Adrenal gland (tissue), 12 donors: ENCODE results near the gene RAB42. TPM values are rescaled to one million over a fixed set of nuclear protein-coding genes. Genes with fewer than 3 reads are reported as not detected.

Experiments
- DNase-seq, 7 donors: peaks; one replicate each; pipeline ENCODE4 v3.0.0-alpha.2; 2019 to 2020
- H3K27ac ChIP-seq, 5 donors: fragments of 200-600 bp; sonication (generic) in 4 of 5; 1 replicate in 3 of 5; 2 replicates in 2 of 5; pipeline versions ENCODE4 v1.5.1 to v1.8.0; 2016 to 2020; ENCODE audit warnings: mild to moderate bottlenecking in 1 of 5
- H3K27me3 ChIP-seq: fragments of 200-600 bp; 2 replicates; pipeline ENCODE4 v1.8.0; 2021
- H3K36me3 ChIP-seq, 2 donors: fragments of 200-600 bp; replicated peaks in 1 of 2; 1 replicate in 1 of 2; 2 replicates in 1 of 2; pipeline versions ENCODE4 v1.5.1 to v1.8.0; 2018 to 2022
- H3K4me1 ChIP-seq, 2 donors: fragments of 200-600 bp; replicated peaks in 1 of 2; 1 replicate in 1 of 2; 2 replicates in 1 of 2; pipeline versions ENCODE4 v1.5.1 to v1.8.0; 2018 to 2021
- H3K4me3 ChIP-seq, 4 donors: fragments of 200-600 bp; sonication (generic) in 3 of 4; one replicate each; pipeline ENCODE4 v1.5.1; 2016 to 2018
- H3K9me3 ChIP-seq, 3 donors: fragments of 200-600 bp; sonication (generic) in 1 of 3; replicated peaks in 1 of 3; 1 replicate in 2 of 3; 2 replicates in 1 of 3; pipeline versions ENCODE4 v1.5.1 to v1.8.0; 2016 to 2021
- POLR2A ChIP-seq, 2 donors: fragments of 450-650 bp; IDR thresholded peaks; one replicate each; pipeline ENCODE4 v1.6.1; 2017; ENCODE audit warnings: antibody characterized with exemption in 2 of 2, mild to moderate bottlenecking in 2 of 2, moderate library complexity in 1 of 2
- WGBS, 4 donors: extraction: QIAGEN DNeasy Blood & Tissue Kit in 2 of 4; methylation state at CpG; one replicate each; pipeline versions ENCODE4 v1.1.5 to v1.1.7; 2013 to 2017; 5-methylcytosine and 5-hydroxymethylcytosine counted together
- intact Hi-C, 2 donors: fragments of 100-400 bp; cut with DNase I; formaldehyde crosslinking; loops; one replicate each; pipeline versions ENCODE4 v1.14.1 to v1.15.0; 2022 to 2023
- polyA plus RNA-seq, 3 donors: library from polyadenylated mRNA; stranded (reverse); fragments of 200-250 nt in 2 of 3; fragments of 350-450 nt in 1 of 3; fragmentation: Illumina TruSeq in 1 of 3; extraction: RNeasy Lipid Tissue Mini Kit (QIAGEN cat#74804) in 1 of 3; gene quantifications; one replicate each; pipeline ENCODE4 v1.2.3, GENCODE V29; 2013 to 2014
- total RNA-seq, 9 donors: library from RNA; depleted of rRNA in 4 of 9; stranded (reverse); fragments of >200 nt in 4 of 9; fragments of 120-200 nt in 1 of 9; fragmentation: NEBNext Ultra II Directional in 1 of 9; extraction: Animal tissue kit (Norgen Biotek cat#: 25700) in 1 of 9; gene quantifications; one replicate each; pipeline versions ENCODE4 v1.1.0 to v1.2.4, GENCODE V29; 2013 to 2023
- TF ChIP-seq, protein P1 (sequence below), 6 experiments: fragments of 450-650 bp in 4 of 6; fragments of 200-600 bp in 2 of 6; sonication (generic) in 1 of 6; IDR thresholded peaks; 1 replicate in 5 of 6; 2 replicates in 1 of 6; pipeline versions ENCODE4 v1.5.1 to v1.8.0; 2016 to 2021; ENCODE audit warnings: antibody characterized with exemption in 6 of 6, mild to moderate bottlenecking in 2 of 6, moderate library complexity in 1 of 6
- donor health status: healthy with polysubstance abuse.
- donor health status: Bipolar disorder and iron deficiency.
- donor health status: DM: yes; HTN: yes; CAD: no.
- donor health status: DM: no; HTN: no; CAD: no.
- donor health status: DM: no; HTN: no; CAD: no.
- donor health status: DM: yes; HTN: yes; CAD: no.

Gene RAB42
- total and polyA plus RNA-seq, 12 donors = 0.46 to 7.2 (median 3.5) TPM

DNA sequence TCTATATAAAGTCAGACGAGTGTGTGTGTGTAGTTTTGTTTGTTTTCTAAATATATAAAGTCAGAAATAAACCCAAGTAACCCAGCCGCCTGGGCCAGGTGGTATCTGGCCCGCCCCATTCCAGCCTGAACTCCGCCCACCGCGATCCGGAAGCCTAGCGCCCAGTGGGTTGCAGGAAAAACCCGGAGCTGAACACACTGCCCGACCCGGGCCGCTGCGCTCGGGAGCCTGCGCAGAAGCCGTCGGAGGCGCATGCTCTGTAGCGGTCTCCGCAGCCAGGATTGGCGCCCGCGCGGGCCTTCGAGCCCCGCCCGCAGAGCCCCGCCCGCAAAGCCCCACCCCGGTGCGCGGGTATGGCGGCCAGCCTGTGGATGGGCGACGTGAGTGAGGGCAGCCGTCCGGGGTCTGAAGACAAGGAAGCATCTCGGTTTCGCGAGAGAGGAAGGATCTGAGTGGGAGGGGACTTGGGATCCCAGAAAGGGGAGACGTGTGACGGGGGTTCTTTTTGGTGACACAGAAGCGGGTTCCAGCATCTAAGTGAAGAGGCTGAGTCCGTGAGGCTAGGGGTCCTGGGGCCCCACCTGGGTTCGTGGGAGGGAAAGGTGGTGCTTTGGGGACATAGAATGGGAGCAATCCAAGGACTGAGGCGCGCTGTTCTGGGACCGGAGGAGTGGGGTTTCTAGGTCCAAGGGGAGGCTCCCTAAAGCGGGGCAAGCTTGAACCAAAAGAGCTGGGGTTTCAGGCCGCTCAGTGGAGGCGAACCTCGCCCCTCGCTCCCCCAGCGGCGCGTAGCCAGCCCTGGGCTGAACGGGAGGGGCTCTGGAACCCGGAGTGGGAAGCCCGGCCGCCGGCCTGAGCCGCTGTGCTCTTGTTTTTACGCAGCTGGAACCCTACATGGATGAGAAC, 39.1 kb upstream of the RAB42 start, which contains the start of gene TRNAU1AP:
TRNAU1AP (plus strand) TSS at position 328 of the 906 bp plus-strand sequence; CDS start at position 354, 26 bp downstream.
- intact Hi-C loops = no loop called here
- no peaks in the 10 kb centered on the region for H3K9me3 ChIP-seq
- H3K4me1 ChIP-seq = peaks cover 0 to 8% of the 10 kb centered on the region in 2 donors
- 0 to 1% (median 0%) methylated on average over 8 to 63 of the region's 63 CpGs for WGBS, 4 donors
- peaks cover 0 to 18% of the 10 kb centered on the region in 2 donors for H3K36me3 ChIP-seq
- TF ChIP-seq, protein P1, sequence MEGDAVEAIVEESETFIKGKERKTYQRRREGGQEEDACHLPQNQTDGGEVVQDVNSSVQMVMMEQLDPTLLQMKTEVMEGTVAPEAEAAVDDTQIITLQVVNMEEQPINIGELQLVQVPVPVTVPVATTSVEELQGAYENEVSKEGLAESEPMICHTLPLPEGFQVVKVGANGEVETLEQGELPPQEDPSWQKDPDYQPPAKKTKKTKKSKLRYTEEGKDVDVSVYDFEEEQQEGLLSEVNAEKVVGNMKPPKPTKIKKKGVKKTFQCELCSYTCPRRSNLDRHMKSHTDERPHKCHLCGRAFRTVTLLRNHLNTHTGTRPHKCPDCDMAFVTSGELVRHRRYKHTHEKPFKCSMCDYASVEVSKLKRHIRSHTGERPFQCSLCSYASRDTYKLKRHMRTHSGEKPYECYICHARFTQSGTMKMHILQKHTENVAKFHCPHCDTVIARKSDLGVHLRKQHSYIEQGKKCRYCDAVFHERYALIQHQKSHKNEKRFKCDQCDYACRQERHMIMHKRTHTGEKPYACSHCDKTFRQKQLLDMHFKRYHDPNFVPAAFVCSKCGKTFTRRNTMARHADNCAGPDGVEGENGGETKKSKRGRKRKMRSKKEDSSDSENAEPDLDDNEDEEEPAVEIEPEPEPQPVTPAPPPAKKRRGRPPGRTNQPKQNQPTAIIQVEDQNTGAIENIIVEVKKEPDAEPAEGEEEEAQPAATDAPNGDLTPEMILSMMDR (IDR thresholded peaks at IDR 0.05) = peak in 1 of 6 experiments; percentile 40
- TF ChIP-seq POLR2A (IDR thresholded peaks at IDR 0.05) = peak; percentile 52 to 94
- peak; percentile 95 to 98 (median 97) for DNase-seq
- peak within 1 kb of the TSS; percentile 47 to 81 (median 65) for H3K27ac ChIP-seq
- H3K27me3 ChIP-seq = no peaks in the 10 kb centered on the region
- H3K4me3 ChIP-seq = peak within 1 kb of the TSS; percentile 72 to 78 (median 74)

GRCh38 chr1:28560886-28561285, 31.2 kb upstream of the RAB42 start:
- intact Hi-C loops = no loop called here
- DNase-seq = no peak
- Histone ChIP-seq H3K4me3 (no peak overlapping the region), H3K9me3 (no peaks in the 10 kb centered on the region), H3K4me1 (no peaks in the 10 kb centered on the region), H3K36me3 (peaks cover 0 to 89% of the 10 kb centered on the region in 2 donors), H3K27ac (no peak overlapping the region), H3K27me3 (no peaks in the 10 kb centered on the region)
- TF ChIP-seq POLR2A (IDR thresholded peaks at IDR 0.05) = no peak
- TF ChIP-seq, protein P1 (IDR thresholded peaks at IDR 0.05) = no peak
- WGBS, 4 donors = 89 to 94% (median 92%) methylated on average over 3 of the region's 3 CpGs

DNA sequence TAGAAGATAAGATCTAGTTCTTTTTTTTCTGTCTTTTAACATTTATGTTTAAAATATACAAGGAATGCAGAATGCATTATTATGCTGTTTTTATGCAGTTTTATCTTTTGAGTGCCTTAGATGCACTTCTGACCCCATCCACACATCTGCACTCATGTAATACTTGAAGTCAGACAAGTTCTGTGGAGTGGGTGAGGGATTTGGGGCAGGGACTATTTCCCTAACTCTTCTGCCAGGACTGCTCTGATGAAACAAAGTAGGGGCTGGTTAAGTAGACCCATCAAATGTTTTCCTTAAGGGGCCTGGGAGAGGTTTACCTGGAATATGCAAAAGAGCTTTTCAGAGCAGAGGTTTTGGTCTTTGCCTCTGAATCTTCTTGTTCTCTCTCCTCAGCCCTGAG, 27.8 kb upstream of the RAB42 start:
- DNase-seq = no peak
- Histone ChIP-seq H3K4me3 (no peak overlapping the region), H3K27me3 (no peaks in the 10 kb centered on the region), H3K4me1 (no peaks in the 10 kb centered on the region), H3K36me3 (peaks cover 0 to 89% of the 10 kb centered on the region in 2 donors), H3K27ac (no peak overlapping the region), H3K9me3 (no peaks in the 10 kb centered on the region)
- intact Hi-C loops = no loop called here
- TF ChIP-seq, protein P1 (IDR thresholded peaks at IDR 0.05) = no peak
- TF ChIP-seq POLR2A (IDR thresholded peaks at IDR 0.05) = no peak

DNA sequence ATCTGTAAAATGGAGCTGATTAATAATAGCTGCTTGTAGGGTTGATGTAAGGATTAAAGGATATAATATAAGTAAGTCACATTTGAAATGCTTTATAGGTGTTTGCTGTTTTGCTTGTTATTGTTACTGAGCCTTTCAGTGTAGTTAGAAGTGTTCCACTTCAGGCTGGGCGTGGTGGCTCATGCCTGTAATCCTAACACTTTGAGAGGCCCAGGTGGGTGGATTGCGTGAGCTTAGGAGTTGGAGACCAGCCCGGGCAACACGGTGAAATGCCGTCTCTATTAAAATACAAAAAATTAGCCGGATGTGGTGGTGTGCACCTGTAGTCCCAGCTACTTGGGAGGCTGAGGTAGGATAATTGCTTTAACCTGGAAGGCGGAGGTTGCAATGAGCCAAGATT, 27.0 kb upstream of the RAB42 start:
- WGBS, 4 donors = 93 to 99% (median 98%) methylated on average over 7 of the region's 7 CpGs
- Histone ChIP-seq H3K4me3 (no peak overlapping the region), H3K9me3 (no peaks in the 10 kb centered on the region), H3K4me1 (no peaks in the 10 kb centered on the region), H3K27ac (no peak overlapping the region), H3K27me3 (no peaks in the 10 kb centered on the region), H3K36me3 (peaks cover 0 to 82% of the 10 kb centered on the region in 2 donors)
- DNase-seq = no peak
- intact Hi-C loops = no loop called here
- no peak for TF ChIP-seq POLR2A (IDR thresholded peaks at IDR 0.05)
- TF ChIP-seq, protein P1 (IDR thresholded peaks at IDR 0.05) = no peak
